K562 (cell line): ENCODE data around the gene CRB2. TPM values are rescaled to one million over a fixed set of nuclear protein-coding genes. Genes with fewer than 3 reads are reported as not detected.

Experiments
- LARP7 ChIP-seq: fragments of 450-650 bp; IDR thresholded peaks from 2 replicates; pipeline ENCODE4 v1.6.1; 2016
- NCOA2 ChIP-seq, 2 experiments: fragments of 450-650 bp; IDR thresholded peaks; 2 replicates each; pipeline ENCODE4 v1.6.1; 2018; ENCODE audit warnings: mild to moderate bottlenecking in 2 of 2, moderate library complexity in 1 of 2; ENCODE audit not compliant: partially characterized antibody in 2 of 2
- REST ChIP-seq, 2 experiments: fragments of 450-650 bp; formaldehyde crosslinking in 1 of 2; IDR thresholded peaks; 2 replicates each; pipeline versions ENCODE4 v1.4.0 to v1.6.1; 2014 to 2020; ENCODE audit warnings: mild to moderate bottlenecking in 2 of 2, borderline replicate concordance in 1 of 2, low read depth in 1 of 2
- STAT5A ChIP-seq: IDR thresholded peaks from 2 replicates; pipeline ENCODE4 v1.6.1; 2012; ENCODE audit warnings: low read length, inconsistent platforms, borderline replicate concordance
- polyA plus RNA-seq, 8 experiments: library from polyadenylated mRNA; depleted of rRNA in 4 of 8; stranded (reverse) in 5 of 8; unstranded in 3 of 8; fragments of >200 nt; fragmentation: Nextera tagmentation in 2 of 8; fragmentation: Illumina TruSeq in 1 of 8; extraction: Ambion mirVana in 2 of 8; extraction: Trizol in 1 of 8; gene quantifications; 2 replicates each; pipeline versions ENCODE4 v1.2.1 to v1.2.3, GENCODE V29; 2011 to 2014; ENCODE audit warnings: inconsistent platforms in 1 of 8, missing spikeins in 1 of 8
- total RNA-seq, 7 experiments: library from RNA; depleted of rRNA in 6 of 7; stranded (reverse); fragments of >200 nt in 6 of 7; fragmentation: Illumina TruSeq in 2 of 7; extraction: Trizol in 2 of 7; gene quantifications; 2 replicates each; pipeline versions ENCODE4 v1.2.1 to v1.2.3, GENCODE V29; 2011 to 2021; ENCODE audit warnings: low replicate concordance in 1 of 7
- TF ChIP-seq, protein P1 (sequence below): fragments of 450-650 bp; IDR thresholded peaks from 2 replicates; pipeline ENCODE4 v1.6.1; 2016; ENCODE audit warnings: mild to moderate bottlenecking, moderate library complexity

The CRB2 gene
- total and polyA plus RNA-seq, 9 of the 15 experiments (the other 6 are each of a cell fraction or from before 2014, with no cell fraction given) = 0.13 to 1.2 (median 0.25) TPM; not detected in 2

DNA sequence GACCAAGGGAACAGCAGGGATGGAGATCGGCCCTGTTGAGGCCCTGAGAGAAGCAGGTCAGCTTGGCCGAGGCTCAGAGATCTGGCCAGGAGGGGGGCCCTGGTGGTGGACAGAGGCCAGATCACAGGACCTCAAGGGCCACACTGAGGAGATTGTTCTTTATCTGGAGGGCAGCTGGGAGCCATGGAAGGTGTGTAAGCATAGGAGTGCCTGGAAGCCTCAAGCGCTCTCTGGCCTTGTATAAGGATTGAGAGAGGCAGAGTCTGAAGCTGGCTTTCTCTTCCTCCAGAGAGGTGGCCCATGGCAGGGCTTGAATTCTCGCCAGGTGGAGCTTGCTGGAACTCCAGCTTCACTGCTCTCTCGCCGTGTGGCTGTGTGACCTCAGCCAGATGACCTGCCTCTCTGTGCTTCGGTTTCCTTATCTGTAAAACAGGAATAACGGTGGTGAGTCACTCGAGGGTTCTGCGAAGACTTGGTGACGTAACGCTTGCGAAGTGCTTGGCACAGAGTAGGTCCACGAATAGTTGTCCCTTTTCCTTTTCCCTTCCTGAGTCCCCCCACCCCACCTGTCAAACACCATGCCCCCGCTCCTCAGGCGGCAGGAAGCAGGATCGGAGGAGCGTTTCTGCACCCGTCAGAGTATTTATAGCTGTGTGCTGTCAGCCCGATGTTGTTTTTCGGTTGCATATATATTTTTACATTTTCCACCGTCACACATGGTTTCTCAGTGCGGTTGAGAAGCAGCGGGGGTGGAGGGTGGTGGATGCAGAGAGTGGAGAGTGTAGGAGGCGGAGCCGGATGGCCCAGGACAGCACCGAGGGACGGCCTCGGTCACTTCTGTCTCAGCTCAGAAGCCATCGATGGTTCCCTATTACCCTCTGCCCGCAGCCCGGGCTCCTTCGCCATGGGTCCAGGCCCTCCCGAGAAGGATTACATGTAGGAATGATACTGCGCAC is 17.0 kb upstream of the CRB2 start (continued):
- TF ChIP-seq LARP7 (no peak), STAT5A (peak; percentile 62), NCOA2 (IDR thresholded peaks at IDR 0.05; ENCODE audit: partially characterized antibody in 2 of 2) (no peak), REST (IDR thresholded peaks at IDR 0.05; ENCODE audit: borderline replicate concordance) (no peak), REST (CRISPR knock-in tag; IDR thresholded peaks at IDR 0.05; ENCODE audit: low read depth) (no peak)
- TF ChIP-seq, protein P1, sequence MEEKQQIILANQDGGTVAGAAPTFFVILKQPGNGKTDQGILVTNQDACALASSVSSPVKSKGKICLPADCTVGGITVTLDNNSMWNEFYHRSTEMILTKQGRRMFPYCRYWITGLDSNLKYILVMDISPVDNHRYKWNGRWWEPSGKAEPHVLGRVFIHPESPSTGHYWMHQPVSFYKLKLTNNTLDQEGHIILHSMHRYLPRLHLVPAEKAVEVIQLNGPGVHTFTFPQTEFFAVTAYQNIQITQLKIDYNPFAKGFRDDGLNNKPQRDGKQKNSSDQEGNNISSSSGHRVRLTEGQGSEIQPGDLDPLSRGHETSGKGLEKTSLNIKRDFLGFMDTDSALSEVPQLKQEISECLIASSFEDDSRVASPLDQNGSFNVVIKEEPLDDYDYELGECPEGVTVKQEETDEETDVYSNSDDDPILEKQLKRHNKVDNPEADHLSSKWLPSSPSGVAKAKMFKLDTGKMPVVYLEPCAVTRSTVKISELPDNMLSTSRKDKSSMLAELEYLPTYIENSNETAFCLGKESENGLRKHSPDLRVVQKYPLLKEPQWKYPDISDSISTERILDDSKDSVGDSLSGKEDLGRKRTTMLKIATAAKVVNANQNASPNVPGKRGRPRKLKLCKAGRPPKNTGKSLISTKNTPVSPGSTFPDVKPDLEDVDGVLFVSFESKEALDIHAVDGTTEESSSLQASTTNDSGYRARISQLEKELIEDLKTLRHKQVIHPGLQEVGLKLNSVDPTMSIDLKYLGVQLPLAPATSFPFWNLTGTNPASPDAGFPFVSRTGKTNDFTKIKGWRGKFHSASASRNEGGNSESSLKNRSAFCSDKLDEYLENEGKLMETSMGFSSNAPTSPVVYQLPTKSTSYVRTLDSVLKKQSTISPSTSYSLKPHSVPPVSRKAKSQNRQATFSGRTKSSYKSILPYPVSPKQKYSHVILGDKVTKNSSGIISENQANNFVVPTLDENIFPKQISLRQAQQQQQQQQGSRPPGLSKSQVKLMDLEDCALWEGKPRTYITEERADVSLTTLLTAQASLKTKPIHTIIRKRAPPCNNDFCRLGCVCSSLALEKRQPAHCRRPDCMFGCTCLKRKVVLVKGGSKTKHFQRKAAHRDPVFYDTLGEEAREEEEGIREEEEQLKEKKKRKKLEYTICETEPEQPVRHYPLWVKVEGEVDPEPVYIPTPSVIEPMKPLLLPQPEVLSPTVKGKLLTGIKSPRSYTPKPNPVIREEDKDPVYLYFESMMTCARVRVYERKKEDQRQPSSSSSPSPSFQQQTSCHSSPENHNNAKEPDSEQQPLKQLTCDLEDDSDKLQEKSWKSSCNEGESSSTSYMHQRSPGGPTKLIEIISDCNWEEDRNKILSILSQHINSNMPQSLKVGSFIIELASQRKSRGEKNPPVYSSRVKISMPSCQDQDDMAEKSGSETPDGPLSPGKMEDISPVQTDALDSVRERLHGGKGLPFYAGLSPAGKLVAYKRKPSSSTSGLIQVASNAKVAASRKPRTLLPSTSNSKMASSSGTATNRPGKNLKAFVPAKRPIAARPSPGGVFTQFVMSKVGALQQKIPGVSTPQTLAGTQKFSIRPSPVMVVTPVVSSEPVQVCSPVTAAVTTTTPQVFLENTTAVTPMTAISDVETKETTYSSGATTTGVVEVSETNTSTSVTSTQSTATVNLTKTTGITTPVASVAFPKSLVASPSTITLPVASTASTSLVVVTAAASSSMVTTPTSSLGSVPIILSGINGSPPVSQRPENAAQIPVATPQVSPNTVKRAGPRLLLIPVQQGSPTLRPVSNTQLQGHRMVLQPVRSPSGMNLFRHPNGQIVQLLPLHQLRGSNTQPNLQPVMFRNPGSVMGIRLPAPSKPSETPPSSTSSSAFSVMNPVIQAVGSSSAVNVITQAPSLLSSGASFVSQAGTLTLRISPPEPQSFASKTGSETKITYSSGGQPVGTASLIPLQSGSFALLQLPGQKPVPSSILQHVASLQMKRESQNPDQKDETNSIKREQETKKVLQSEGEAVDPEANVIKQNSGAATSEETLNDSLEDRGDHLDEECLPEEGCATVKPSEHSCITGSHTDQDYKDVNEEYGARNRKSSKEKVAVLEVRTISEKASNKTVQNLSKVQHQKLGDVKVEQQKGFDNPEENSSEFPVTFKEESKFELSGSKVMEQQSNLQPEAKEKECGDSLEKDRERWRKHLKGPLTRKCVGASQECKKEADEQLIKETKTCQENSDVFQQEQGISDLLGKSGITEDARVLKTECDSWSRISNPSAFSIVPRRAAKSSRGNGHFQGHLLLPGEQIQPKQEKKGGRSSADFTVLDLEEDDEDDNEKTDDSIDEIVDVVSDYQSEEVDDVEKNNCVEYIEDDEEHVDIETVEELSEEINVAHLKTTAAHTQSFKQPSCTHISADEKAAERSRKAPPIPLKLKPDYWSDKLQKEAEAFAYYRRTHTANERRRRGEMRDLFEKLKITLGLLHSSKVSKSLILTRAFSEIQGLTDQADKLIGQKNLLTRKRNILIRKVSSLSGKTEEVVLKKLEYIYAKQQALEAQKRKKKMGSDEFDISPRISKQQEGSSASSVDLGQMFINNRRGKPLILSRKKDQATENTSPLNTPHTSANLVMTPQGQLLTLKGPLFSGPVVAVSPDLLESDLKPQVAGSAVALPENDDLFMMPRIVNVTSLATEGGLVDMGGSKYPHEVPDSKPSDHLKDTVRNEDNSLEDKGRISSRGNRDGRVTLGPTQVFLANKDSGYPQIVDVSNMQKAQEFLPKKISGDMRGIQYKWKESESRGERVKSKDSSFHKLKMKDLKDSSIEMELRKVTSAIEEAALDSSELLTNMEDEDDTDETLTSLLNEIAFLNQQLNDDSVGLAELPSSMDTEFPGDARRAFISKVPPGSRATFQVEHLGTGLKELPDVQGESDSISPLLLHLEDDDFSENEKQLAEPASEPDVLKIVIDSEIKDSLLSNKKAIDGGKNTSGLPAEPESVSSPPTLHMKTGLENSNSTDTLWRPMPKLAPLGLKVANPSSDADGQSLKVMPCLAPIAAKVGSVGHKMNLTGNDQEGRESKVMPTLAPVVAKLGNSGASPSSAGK = no peak; the same call in 1 of the 2 replicates
